Measurements from ENCODE around the gene CENPX.

The CENPX gene

GRCh38 chr17:81980707-81981343 is 41.9 kb downstream of the CENPX start:
- DNase-seq (ENCODE audit: low read depth in 2 of 2, low spot score in 1 of 2), result no peak

- DNase-seq (ENCODE audit: low read depth in 2 of 2, low spot score in 1 of 2), result no peak
These were observed 42.6 kb downstream of the CENPX start for GRCh38 chr17:81980122-81980521.

- DNase-seq (ENCODE audit: low read depth in 2 of 2, low spot score in 1 of 2), result no peak
These were observed 44.0 kb downstream of the CENPX start for GRCh38 chr17:81978524-81979298.

- DNase-seq (ENCODE audit: low read depth in 2 of 2, low spot score in 1 of 2), result peak; percentile 76 to 81
These were observed 45.4 kb downstream of the CENPX start, which contains the start of gene ASPSCR1 for GRCh38 chr17:81977211-81977808. Gene ASPSCR1 (plus strand): TSS chr17:81977629. CDS start chr17:81977647, 18 bp downstream.

GRCh38 chr17:81976332-81977210 is 46.1 kb downstream of the CENPX start:
- no peak for DNase-seq (ENCODE audit: low read depth in 2 of 2, low spot score in 1 of 2)

GRCh38 chr17:81973432-81973831 is 49.2 kb downstream of the CENPX start:
- DNase-seq (ENCODE audit: low read depth in 2 of 2, low spot score in 1 of 2), result no peak

GRCh38 chr17:81968850-81969812 is 53.5 kb downstream of the CENPX start:
- DNase-seq (ENCODE audit: low read depth in 2 of 2, low spot score in 1 of 2), result no peak

All from stimulated activated CD8-positive, alpha-beta memory T cell treated with anti-CD3 and anti-CD28 coated beads, Interleukin-4, amount 100 ng/mL, for 4 hours (primary cell).